Activated naive CD8-positive, alpha-beta T cell treated with anti-CD3 and anti-CD28 coated beads, Interleukin-2, amount 10 ng/mL, durations not matched to agents 7 days and 5 days (primary cell): ENCODE measurements around the gene PA2G4. TPM values are rescaled to one million over a fixed set of nuclear protein-coding genes. Genes with fewer than 3 reads are reported as not detected.
A peak's percentile ranks its signal among the peaks of the same experiment; 100 is the strongest.

ENCODE experiments used
- ATAC-seq: fragments of 150-1000 bp; cut with Tn5 transposase; one replicate; pipeline ENCODE4 v1.10.0; 2021; ENCODE audit warnings: low read depth, moderate library complexity
- POLR2A ChIA-PET: fragments of 350-600 bp; sonication (Branson Sonifier 250); formaldehyde crosslinking; loops from one replicate; lab custom pipeline; 2021; ENCODE audit warnings: antibody characterized with exemption; lab: Charles Lee
- DNase-seq: peaks from one replicate; pipeline ENCODE4 v3.0.0; 2021
- H3K27ac Mint-ChIP-seq: one replicate; pipeline ENCODE4 v1.8.0; 2022; ENCODE audit warnings: mild to moderate bottlenecking, mixed read lengths
- H3K27me3 Mint-ChIP-seq: one replicate; pipeline ENCODE4 v1.8.0; 2022; ENCODE audit warnings: mild to moderate bottlenecking, moderate library complexity, mixed read lengths
- H3K36me3 Mint-ChIP-seq: one replicate; pipeline ENCODE4 v1.8.0; 2021; ENCODE audit warnings: mild to moderate bottlenecking, mixed read lengths
- H3K4me1 Mint-ChIP-seq: one replicate; pipeline ENCODE4 v1.8.0; 2021; ENCODE audit warnings: mixed read lengths
- H3K4me3 Mint-ChIP-seq: one replicate; pipeline ENCODE4 v1.8.0; 2022; ENCODE audit warnings: mild to moderate bottlenecking, moderate library complexity, mixed read lengths
- H3K9me3 Mint-ChIP-seq: one replicate; pipeline ENCODE4 v1.8.0; 2021; ENCODE audit warnings: mixed read lengths
- total RNA-seq, 2 experiments: library from RNA; stranded (reverse); gene quantifications; one replicate each; pipeline ENCODE4 v1.2.3, GENCODE V29; 2021

Gene PA2G4
- total RNA-seq, 2 experiments from 2014 or later, result 226 to 227 TPM

GRCh38 chr12:56129942-56130495, 25.7 kb downstream of the PA2G4 start:
- Mint-ChIP-seq H3K27ac (peak overlapping the region; percentile 97), H3K4me3 (peak overlapping the region; percentile 100), H3K4me1 (peaks cover 51% of the 10 kb centered on the region), H3K27me3 (no peaks in the 10 kb centered on the region), H3K36me3 (peaks cover 50% of the 10 kb centered on the region), H3K9me3 (no peaks in the 10 kb centered on the region)
- POLR2A ChIA-PET, result interaction anchor here (3.1 to 8.4 kb wide), 7 partner anchors 8 to 59 kb away, joined by 12 to 145 read pairs (median 57); partner anchors contain the start of genes MYL6, MYL6B, RPL41 and SMARCC2
- DNase-seq, result no peak
- ATAC-seq, result no peak

- H3K4me1 Mint-ChIP-seq, result peaks cover 52% of the 10 kb centered on the region
- peaks cover 54% of the 10 kb centered on the region for H3K36me3 Mint-ChIP-seq
- ATAC-seq (no peak), DNase-seq (no peak)
- H3K4me3 Mint-ChIP-seq, result peak overlapping the region; percentile 100
- H3K27me3 Mint-ChIP-seq, result no peaks in the 10 kb centered on the region
- H3K9me3 Mint-ChIP-seq, result no peaks in the 10 kb centered on the region
- POLR2A ChIA-PET, result interaction anchor here (3.6 to 6.6 kb wide), 3 partner anchors 12 to 58 kb away, joined by 31 to 86 read pairs (median 57); partner anchors contain the start of genes RPL41, SMARCC2 and ZC3H10
- peak overlapping the region; percentile 97 for H3K27ac Mint-ChIP-seq
Observed at GRCh38 chr12:56130876-56131275, 26.5 kb downstream of the PA2G4 start.

GRCh38 chr12:56134897-56135296, 30.5 kb downstream of the PA2G4 start:
- Mint-ChIP-seq H3K4me3 (no peak overlapping the region), H3K27me3 (no peaks in the 10 kb centered on the region), H3K27ac (no peak overlapping the region), H3K9me3 (no peaks in the 10 kb centered on the region), H3K4me1 (peaks cover 61% of the 10 kb centered on the region), H3K36me3 (peaks cover 79% of the 10 kb centered on the region)
- DNase-seq (no peak), ATAC-seq (no peak)
- POLR2A ChIA-PET, result no interaction called here

- Mint-ChIP-seq H3K9me3 (no peaks in the 10 kb centered on the region), H3K4me1 (peaks cover 57% of the 10 kb centered on the region), H3K27ac (peak overlapping the region; percentile 88), H3K27me3 (no peaks in the 10 kb centered on the region), H3K36me3 (peaks cover 68% of the 10 kb centered on the region), H3K4me3 (peak overlapping the region; percentile 29)
- ATAC-seq, result no peak
- POLR2A ChIA-PET, result interaction anchor here (0.6 to 4.2 kb wide), 9 partner anchors 9 to 178 kb away, joined by 3 to 36 read pairs (median 4); partner anchors contain the start of genes CNPY2, ESYT1, MYL6 and MYL6B
- DNase-seq, result no peak
Observed at GRCh38 chr12:56137853-56138571, 33.7 kb downstream of the PA2G4 start.

DNA sequence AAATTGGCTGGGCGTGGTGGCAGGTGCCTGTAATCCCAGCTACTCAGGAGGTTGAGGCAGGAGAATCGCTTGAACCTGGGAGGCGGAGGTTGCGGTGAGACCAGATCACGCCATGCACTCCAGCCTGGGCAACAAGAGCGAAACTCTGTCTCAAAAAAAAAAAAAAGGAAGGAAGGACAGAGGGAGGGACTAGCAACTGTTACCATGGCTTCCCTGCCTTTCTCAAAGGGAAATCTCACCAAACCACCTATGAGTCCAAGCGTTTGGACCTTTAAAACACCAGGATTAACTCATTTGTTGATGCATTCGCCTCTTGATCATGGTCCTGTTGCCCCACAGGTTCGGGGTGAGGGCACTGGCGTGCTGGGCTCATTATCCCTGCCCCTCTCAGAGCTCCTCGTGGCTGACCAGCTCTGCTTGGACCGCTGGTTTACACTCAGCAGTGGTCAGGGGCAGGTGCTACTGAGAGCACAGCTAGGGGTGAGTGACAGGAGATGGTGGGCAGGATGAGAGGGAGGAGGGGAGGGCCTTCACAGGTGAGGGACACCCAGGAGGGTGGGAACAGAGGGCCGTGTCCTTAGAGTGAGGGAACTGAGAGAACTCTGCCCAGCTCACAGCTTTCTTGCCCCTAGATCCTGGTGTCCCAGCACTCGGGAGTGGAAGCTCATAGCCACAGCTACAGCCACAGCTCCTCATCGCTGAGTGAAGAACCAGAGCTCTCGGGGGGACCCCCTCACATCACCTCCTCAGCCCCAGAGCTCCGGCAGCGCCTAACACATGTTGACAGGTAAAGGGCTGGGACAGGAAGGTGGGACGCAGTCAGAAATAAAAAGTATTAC, 37.8 kb downstream of the PA2G4 start:
- ATAC-seq (no peak), DNase-seq (no peak)
- Mint-ChIP-seq H3K9me3 (no peaks in the 10 kb centered on the region), H3K36me3 (peaks cover 64% of the 10 kb centered on the region), H3K27me3 (no peaks in the 10 kb centered on the region), H3K4me3 (no peak overlapping the region), H3K27ac (peak overlapping the region; percentile 37), H3K4me1 (peaks cover 57% of the 10 kb centered on the region)
- POLR2A ChIA-PET, result interaction anchor here (0.7 to 3.8 kb wide), 9 partner anchors 9 to 124 kb away, joined by 3 to 31 read pairs (median 3); partner anchors contain the start of genes ESYT1, MYL6, PA2G4 and SMARCC2

- Mint-ChIP-seq H3K36me3 (peaks cover 57% of the 10 kb centered on the region), H3K4me3 (peak overlapping the region; percentile 6), H3K27me3 (no peaks in the 10 kb centered on the region), H3K9me3 (no peaks in the 10 kb centered on the region), H3K4me1 (peaks cover 47% of the 10 kb centered on the region), H3K27ac (peak overlapping the region; percentile 82)
- ATAC-seq, result peak; percentile 28
- POLR2A ChIA-PET, result interaction anchor here (1.0 to 3.8 kb wide), 8 partner anchors 8 to 46 kb away, joined by 3 to 31 read pairs (median 6); partner anchors contain the start of genes ESYT1, PA2G4 and SMARCC2
- DNase-seq, result no peak
Observed at GRCh38 chr12:56143217-56143616, 38.9 kb downstream of the PA2G4 start.

- ATAC-seq (no peak), DNase-seq (no peak)
- Mint-ChIP-seq H3K9me3 (no peaks in the 10 kb centered on the region), H3K4me1 (peaks cover 40% of the 10 kb centered on the region), H3K4me3 (no peak overlapping the region), H3K27ac (peak overlapping the region; percentile 82), H3K27me3 (no peaks in the 10 kb centered on the region), H3K36me3 (peaks cover 51% of the 10 kb centered on the region)
- POLR2A ChIA-PET, result interaction anchor here (0.7 to 3.8 kb wide), 7 partner anchors 8 to 45 kb away, joined by 3 to 31 read pairs (median 6); partner anchors contain the start of genes ESYT1, PA2G4 and SMARCC2
Observed at GRCh38 chr12:56143870-56144269, 39.5 kb downstream of the PA2G4 start.

GRCh38 chr12:56145217-56145616, 40.9 kb downstream of the PA2G4 start:
- H3K36me3 Mint-ChIP-seq, result peaks cover 43% of the 10 kb centered on the region
- H3K9me3 Mint-ChIP-seq, result no peaks in the 10 kb centered on the region
- H3K4me3 Mint-ChIP-seq, result no peak overlapping the region
- H3K27me3 Mint-ChIP-seq, result no peaks in the 10 kb centered on the region
- peaks cover 36% of the 10 kb centered on the region for H3K4me1 Mint-ChIP-seq
- ATAC-seq (no peak), DNase-seq (no peak)
- H3K27ac Mint-ChIP-seq, result peak overlapping the region; percentile 34
- POLR2A ChIA-PET, result interaction anchor here (0.6 to 2.3 kb wide), 3 partner anchors 12 to 44 kb away, joined by 3 to 7 read pairs (median 6); partner anchors contain the start of gene SMARCC2

DNA sequence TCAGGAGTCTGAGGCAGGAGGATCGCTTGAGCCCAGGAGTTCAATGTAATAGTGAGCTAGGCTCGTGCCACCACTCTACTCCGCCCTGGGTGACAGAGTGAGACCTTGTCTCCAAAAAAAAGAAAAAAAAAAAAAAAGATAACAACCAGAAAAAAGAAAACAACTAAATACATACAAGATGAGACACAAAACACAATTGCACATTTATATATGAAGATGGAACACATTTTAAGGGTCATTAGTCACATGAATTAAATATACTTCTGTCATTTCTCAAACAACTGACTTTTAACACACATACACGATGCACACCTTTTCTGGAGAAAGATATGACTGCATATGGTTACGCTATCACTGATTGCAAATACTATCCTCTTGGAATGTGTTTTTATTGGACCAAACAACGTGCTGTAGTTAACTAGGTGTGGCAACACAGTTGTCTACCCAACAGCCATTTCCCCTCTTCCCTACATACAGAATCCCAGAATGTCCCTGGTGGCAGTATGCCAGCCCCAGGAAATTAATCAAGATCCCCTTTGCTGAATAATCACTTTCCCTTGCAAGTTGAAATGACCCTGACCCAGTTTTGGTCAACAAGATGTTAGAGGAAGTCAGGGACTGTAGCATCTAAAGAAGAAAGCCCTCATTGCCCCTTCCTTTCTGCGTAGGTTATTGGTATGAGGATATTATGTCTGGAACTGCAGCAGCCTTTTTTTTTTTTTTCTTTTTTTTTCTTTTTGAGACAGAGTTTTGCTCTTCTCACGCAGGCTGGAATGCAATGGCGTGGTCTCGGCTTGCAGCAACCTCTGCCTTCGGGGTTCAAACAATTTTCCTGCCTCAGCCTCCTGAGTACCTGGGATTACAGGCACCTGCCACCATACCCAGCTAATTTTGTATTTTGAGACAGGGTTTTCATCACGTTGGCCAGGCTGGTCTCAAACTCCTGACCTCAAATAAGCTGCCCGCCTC, 42.4 kb downstream of the PA2G4 start:
- Mint-ChIP-seq H3K27me3 (no peaks in the 10 kb centered on the region), H3K27ac (peak overlapping the region; percentile 8), H3K4me1 (peaks cover 38% of the 10 kb centered on the region), H3K36me3 (peaks cover 32% of the 10 kb centered on the region), H3K4me3 (no peak overlapping the region), H3K9me3 (no peaks in the 10 kb centered on the region)
- ATAC-seq (no peak), DNase-seq (no peak)
- POLR2A ChIA-PET, result interaction anchor here (0.6 kb wide), 2 partner anchors 7 to 199 kb away, joined by 3 to 4 read pairs; no protein-coding TSS in a partner anchor

DNA sequence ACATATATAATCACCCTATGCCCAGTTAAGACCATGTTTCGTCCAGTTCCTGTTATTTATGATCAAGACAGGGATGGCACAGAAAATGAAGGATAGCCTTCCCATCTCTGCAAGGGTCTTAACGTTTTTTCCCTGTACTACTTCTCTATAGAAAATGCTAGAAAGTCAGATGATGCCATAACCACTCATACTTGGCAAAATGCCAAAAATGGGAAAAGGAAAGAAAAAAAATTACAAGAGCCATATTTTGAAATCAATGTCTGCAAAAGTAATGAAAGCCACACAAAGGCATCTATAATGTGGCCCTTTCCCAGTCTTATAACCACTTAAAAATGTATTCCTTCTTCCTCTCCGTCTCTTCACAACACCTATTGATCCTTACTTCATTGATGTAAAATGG, 46.2 kb downstream of the PA2G4 start:
- Mint-ChIP-seq H3K27ac (peak overlapping the region; percentile 100), H3K4me1 (peaks cover 36% of the 10 kb centered on the region), H3K4me3 (peak overlapping the region; percentile 95), H3K36me3 (peaks cover 12% of the 10 kb centered on the region), H3K9me3 (no peaks in the 10 kb centered on the region), H3K27me3 (no peaks in the 10 kb centered on the region)
- no peak for DNase-seq
- POLR2A ChIA-PET, result interaction anchor here (0.6 to 4.7 kb wide), 7 partner anchors 10 to 478 kb away, joined by 4 to 67 read pairs (median 5); partner anchors contain the start of genes ESYT1, MYL6 and ZC3H10
- ATAC-seq, result no peak

- no peaks in the 10 kb centered on the region for H3K27me3 Mint-ChIP-seq
- POLR2A ChIA-PET, result interaction anchor here (0.8 to 4.7 kb wide), 14 partner anchors 8 to 477 kb away, joined by 3 to 67 read pairs (median 6); partner anchors contain the start of genes ESYT1, MYL6, PA2G4 and PYM1
- H3K4me1 Mint-ChIP-seq, result peaks cover 35% of the 10 kb centered on the region
- no peaks in the 10 kb centered on the region for H3K9me3 Mint-ChIP-seq
- peak; percentile 76 for DNase-seq
- H3K27ac Mint-ChIP-seq, result peak overlapping the region; percentile 100
- ATAC-seq, result peak; percentile 71
- H3K36me3 Mint-ChIP-seq, result peaks cover 14% of the 10 kb centered on the region
- peak overlapping the region; percentile 95 for H3K4me3 Mint-ChIP-seq
Observed at GRCh38 chr12:56151672-56152131, 47.3 kb downstream of the PA2G4 start.
